Activated T-cell treated with anti-CD3 and anti-CD28 coated beads for 4 hours (primary cell): Measurements from ENCODE around the gene APH1A.
"Not testable (repeated sequence)": the region's sequence is repeated elsewhere in the genome, so short reads cannot be mapped to it uniquely, and the experiment has no call there.

Experiments used
- DNase-seq: peaks from one replicate; pipeline ENCODE4 v3.0.0-alpha.2; 2020

The APH1A gene

GRCh38 chr1:150268705-150269403 is at the start of gene APH1A:
Gene APH1A (minus strand): TSS chr1:150269016. CDS start chr1:150268810, 206 bp downstream.
- DNase-seq: peak; percentile 87

GRCh38 chr1:150314691-150315090 is 45.9 kb upstream of the APH1A start:
- not testable (repeated sequence) for DNase-seq

GRCh38 chr1:150311762-150312161 is 42.9 kb upstream of the APH1A start:
- DNase-seq: no peak

- no peak for DNase-seq
Measured at GRCh38 chr1:150309758-150310508, 41.1 kb upstream of the APH1A start.

- not testable (repeated sequence) for DNase-seq
Measured at GRCh38 chr1:150308585-150308984, 39.8 kb upstream of the APH1A start.

- no peak for DNase-seq
Measured at GRCh38 chr1:150302902-150303301, 34.1 kb upstream of the APH1A start.

- no peak for DNase-seq
Measured at GRCh38 chr1:150302338-150302737, 33.5 kb upstream of the APH1A start.

GRCh38 chr1:150299716-150300115 is 30.9 kb upstream of the APH1A start:
- DNase-seq: no peak

GRCh38 chr1:150295476-150295875 is 26.7 kb upstream of the APH1A start:
- no peak for DNase-seq

GRCh38 chr1:150293433-150294253 is 24.8 kb upstream of the APH1A start, which contains the start of gene MRPS21:
Gene MRPS21 (plus strand): TSS chr1:150293861. CDS start chr1:150294367, 506 bp downstream.
- peak; percentile 75 for DNase-seq

- DNase-seq: no peak
Measured at GRCh38 chr1:150288822-150289221, 20.0 kb upstream of the APH1A start.

GRCh38 chr1:150288382-150288781 is 19.6 kb upstream of the APH1A start:
- DNase-seq: no peak

- DNase-seq: no peak
Measured at GRCh38 chr1:150283260-150283659, 14.4 kb upstream of the APH1A start.

- DNase-seq: no peak
Measured at GRCh38 chr1:150282558-150282958, 13.7 kb upstream of the APH1A start.

- peak; percentile 77 for DNase-seq
Measured at GRCh38 chr1:150281758-150282557, 13.1 kb upstream of the APH1A start, which contains the start of gene CIART. Gene CIART (plus strand): TSS chr1:150282554. CDS start chr1:150283268, 714 bp downstream.

GRCh38 chr1:150281221-150281757 is 12.5 kb upstream of the APH1A start:
- peak; percentile 48 for DNase-seq

- DNase-seq: no peak
Measured at GRCh38 chr1:150280138-150280707, 11.4 kb upstream of the APH1A start.

GRCh38 chr1:150273311-150273710 is 4.5 kb upstream of the APH1A start:
- no peak for DNase-seq

- no peak for DNase-seq
Measured at GRCh38 chr1:150271291-150271959, 2.6 kb upstream of the APH1A start.

- no peak for DNase-seq
Measured at GRCh38 chr1:150269451-150269850, 635 bp upstream of the APH1A start.

GRCh38 chr1:150268340-150268704 is 494 bp downstream of the APH1A start:
- no peak for DNase-seq
